Mesothelial cell of epicardium (in vitro differentiated cells): ENCODE results near the gene APBB1. TPM values are rescaled to one million over a fixed set of nuclear protein-coding genes. Genes with fewer than 3 reads are reported as not detected.
A peak's percentile ranks its signal among the peaks of the same experiment; 100 is the strongest.

ENCODE experiments used
- DNase-seq, 2 experiments: peaks; one replicate each; pipeline ENCODE4 v3.0.0; 2021; ENCODE audit warnings: low spot score in 2 of 2; ENCODE audit not compliant: unreplicated experiment in 2 of 2
- H3K27ac Mint-ChIP-seq: 2 replicates; pipeline ENCODE4 v1.8.0; 2021; ENCODE audit warnings: mixed read lengths
- H3K27me3 Mint-ChIP-seq: 2 replicates; pipeline ENCODE4 v1.8.0; 2021; ENCODE audit warnings: low read depth, mixed read lengths
- H3K36me3 Mint-ChIP-seq: 2 replicates; pipeline ENCODE4 v1.8.0; 2021; ENCODE audit warnings: mixed read lengths
- H3K4me1 Mint-ChIP-seq: 2 replicates; pipeline ENCODE4 v1.8.0; 2021; ENCODE audit warnings: mixed read lengths
- H3K4me3 Mint-ChIP-seq: 2 replicates; pipeline ENCODE4 v1.8.0; 2021; ENCODE audit warnings: mild to moderate bottlenecking, moderate library complexity, mixed read lengths
- H3K9me3 Mint-ChIP-seq: 2 replicates; pipeline ENCODE4 v1.8.0; 2021; ENCODE audit warnings: mixed read lengths
- total RNA-seq: library from RNA; stranded (reverse); gene quantifications from 3 replicates; pipeline ENCODE4 v1.2.1, GENCODE V29; 2021
- TF ChIP-seq, protein P1 (sequence below): fragments of 200-600 bp; sonication (generic); IDR thresholded peaks from one replicate; pipeline ENCODE4 v1.5.0; 2021; ENCODE audit warnings: antibody characterized with exemption; ENCODE audit not compliant: unreplicated experiment

Gene APBB1
- total RNA-seq, 1 donor from 2014 or later: 62.4 TPM

DNA sequence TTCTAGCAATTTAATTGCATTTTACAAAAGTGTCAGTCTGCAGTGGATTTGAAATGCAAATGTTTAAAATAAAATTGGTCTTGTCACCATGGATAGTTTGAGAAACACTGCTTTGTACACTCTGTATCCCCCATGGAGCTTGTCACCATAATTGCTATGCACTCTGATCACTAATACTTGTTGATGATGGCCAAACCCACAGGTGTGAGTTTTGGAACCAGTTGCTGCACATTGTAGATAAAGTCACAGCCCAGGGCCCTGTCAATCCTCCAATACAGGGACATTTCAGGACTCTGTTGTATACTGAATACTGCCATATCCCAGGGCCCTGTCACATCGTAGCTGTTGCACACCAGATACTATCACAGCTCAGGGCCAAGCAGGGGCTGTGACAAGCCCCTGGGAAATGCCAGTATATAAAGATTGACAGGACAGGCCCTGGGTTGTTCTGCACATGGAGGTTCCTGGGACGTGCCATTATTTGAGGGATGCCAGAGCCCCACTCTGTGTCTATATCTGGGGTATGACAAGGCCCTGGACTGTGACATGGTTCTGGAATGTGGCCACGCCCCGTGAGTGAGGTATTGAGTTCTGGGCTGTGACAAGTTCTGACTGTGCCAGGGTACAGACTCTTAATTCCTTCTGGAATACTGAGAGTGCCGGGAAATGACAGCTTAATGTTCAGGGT lies 56.6 kb downstream of the APBB1 start:
- no peak overlapping the region for H3K4me3 Mint-ChIP-seq
- TF ChIP-seq, protein P1, sequence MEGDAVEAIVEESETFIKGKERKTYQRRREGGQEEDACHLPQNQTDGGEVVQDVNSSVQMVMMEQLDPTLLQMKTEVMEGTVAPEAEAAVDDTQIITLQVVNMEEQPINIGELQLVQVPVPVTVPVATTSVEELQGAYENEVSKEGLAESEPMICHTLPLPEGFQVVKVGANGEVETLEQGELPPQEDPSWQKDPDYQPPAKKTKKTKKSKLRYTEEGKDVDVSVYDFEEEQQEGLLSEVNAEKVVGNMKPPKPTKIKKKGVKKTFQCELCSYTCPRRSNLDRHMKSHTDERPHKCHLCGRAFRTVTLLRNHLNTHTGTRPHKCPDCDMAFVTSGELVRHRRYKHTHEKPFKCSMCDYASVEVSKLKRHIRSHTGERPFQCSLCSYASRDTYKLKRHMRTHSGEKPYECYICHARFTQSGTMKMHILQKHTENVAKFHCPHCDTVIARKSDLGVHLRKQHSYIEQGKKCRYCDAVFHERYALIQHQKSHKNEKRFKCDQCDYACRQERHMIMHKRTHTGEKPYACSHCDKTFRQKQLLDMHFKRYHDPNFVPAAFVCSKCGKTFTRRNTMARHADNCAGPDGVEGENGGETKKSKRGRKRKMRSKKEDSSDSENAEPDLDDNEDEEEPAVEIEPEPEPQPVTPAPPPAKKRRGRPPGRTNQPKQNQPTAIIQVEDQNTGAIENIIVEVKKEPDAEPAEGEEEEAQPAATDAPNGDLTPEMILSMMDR: no peak
- no peak for DNase-seq
- no peak overlapping the region for H3K27ac Mint-ChIP-seq
- H3K9me3 Mint-ChIP-seq: no peaks in the 10 kb centered on the region
- H3K36me3 Mint-ChIP-seq: no peaks in the 10 kb centered on the region
- H3K4me1 Mint-ChIP-seq: peaks cover 3% of the 10 kb centered on the region
- no peaks in the 10 kb centered on the region for H3K27me3 Mint-ChIP-seq

DNA sequence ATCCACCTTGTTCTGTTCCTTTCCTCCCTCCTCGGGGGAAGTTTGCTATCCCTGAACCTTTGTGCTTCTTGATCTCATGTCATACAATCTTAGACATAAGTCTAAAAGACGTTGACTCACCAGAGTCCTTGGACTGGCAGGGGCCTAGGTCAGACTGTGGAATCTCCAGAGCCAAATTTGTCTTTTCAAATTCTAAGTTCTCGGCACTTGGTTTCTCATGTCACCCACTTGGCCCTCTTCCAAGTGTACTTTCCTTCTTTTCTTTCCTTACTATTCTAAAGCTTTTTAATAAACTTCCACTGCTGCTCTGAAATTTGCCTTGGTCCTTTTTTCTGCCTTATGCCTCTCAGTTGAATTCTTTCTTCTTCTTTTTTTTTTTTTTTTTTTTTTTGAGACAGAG lies 58.7 kb downstream of the APBB1 start:
- Mint-ChIP-seq H3K27ac (no peak overlapping the region), H3K36me3 (no peaks in the 10 kb centered on the region), H3K27me3 (no peaks in the 10 kb centered on the region), H3K9me3 (no peaks in the 10 kb centered on the region), H3K4me3 (no peak overlapping the region), H3K4me1 (peaks cover 12% of the 10 kb centered on the region)
- no peak for DNase-seq
- TF ChIP-seq, protein P1: no peak

DNA sequence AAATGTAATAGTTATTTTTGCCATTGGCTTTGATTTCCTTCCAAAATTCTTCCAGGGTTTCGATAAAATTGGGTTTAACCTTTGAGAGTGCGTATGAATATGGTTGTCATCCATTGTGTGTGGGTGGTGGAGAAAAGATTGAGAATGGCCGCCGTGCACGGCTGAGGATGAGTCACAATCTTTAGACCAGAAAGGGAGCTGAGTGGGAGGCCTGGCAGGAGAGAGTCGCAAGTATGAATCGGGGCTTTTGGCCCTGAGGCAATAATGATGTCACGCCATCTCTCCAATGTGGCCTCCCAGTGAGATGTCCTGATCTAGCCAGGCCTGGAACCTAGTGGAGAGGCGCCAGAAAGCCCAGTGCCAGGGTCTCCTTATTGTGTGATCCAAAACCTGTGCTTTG lies 61.7 kb downstream of the APBB1 start:
- no peaks in the 10 kb centered on the region for H3K27me3 Mint-ChIP-seq
- no peaks in the 10 kb centered on the region for H3K36me3 Mint-ChIP-seq
- H3K4me3 Mint-ChIP-seq: no peak overlapping the region
- TF ChIP-seq, protein P1: no peak
- H3K9me3 Mint-ChIP-seq: no peaks in the 10 kb centered on the region
- DNase-seq: peak in 1 of 2 experiments; percentile 40
- H3K27ac Mint-ChIP-seq: no peak overlapping the region
- peaks cover 12% of the 10 kb centered on the region for H3K4me1 Mint-ChIP-seq

DNA sequence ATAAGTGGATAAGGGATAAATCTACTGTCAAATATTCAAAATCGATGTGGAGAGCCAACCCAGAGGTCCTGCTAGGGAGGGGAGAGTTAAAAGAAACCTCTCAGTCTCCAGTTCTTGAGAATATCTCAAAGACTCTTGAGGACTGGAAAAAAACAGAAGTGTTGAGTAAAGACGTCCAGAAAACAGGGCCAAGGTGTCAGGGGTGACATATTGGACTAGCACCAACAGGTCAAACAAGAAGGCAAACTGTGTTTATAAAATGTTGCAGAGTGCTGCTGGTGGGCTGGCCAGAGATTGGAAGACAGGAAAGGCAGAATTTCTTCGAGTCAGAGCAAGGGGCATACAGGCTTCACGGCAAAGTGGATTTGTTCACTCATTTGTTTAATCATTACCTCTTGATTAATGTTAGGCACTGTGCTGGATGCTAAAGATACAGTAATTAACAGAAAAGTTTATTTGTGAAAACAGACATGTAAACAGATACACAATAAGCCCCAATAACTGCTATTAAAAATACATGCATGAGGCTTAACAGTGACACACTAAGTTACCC lies 62.3 kb downstream of the APBB1 start:
- TF ChIP-seq, protein P1: no peak
- no peak for DNase-seq
- Mint-ChIP-seq H3K4me3 (no peak overlapping the region), H3K4me1 (peaks cover 12% of the 10 kb centered on the region), H3K36me3 (no peaks in the 10 kb centered on the region), H3K27me3 (no peaks in the 10 kb centered on the region), H3K9me3 (no peaks in the 10 kb centered on the region), H3K27ac (no peak overlapping the region)

DNA sequence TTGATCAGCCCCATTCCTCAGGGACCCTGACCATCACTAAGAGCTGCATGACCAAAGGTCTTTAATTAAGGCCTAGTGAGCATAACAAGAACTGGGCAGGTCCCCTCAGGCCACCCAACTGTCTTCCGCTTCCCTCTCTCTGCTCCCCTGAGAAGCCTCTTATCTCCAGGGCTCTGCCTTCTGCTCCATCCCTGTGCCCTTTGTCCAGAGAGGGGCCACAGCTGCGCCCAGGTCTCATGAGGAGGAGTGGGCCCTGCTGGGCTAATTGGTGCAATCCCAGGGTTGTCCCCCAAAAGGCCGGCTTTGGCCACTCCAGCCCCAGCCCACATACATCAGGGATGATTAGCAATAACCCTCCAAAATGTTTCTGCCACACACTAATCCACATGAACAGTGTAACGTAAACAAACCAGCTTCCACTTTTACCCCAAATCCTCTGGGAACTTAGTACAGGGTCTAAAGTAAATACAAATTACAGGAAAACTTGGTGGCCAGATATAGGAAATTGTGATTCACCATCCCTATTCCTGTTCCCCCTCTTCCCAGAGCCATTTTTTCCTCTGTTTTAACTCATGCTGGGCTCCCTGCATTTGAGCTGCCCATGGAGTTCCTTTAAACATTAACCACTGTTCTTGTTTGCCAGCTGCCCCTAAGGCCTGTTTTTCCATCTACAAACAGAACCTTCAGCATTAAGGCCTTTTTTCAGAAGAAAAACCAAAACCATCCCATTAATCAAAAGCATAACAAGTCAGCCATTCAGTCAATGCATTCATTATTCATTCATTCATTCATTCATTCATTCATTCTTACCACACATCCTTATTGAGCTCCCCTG lies 64.0 kb downstream of the APBB1 start:
- Mint-ChIP-seq H3K27ac (no peak overlapping the region), H3K9me3 (no peaks in the 10 kb centered on the region), H3K4me3 (no peak overlapping the region), H3K27me3 (no peaks in the 10 kb centered on the region), H3K36me3 (no peaks in the 10 kb centered on the region), H3K4me1 (peaks cover 12% of the 10 kb centered on the region)
- no peak for DNase-seq
- TF ChIP-seq, protein P1: no peak
